Right ventricle myocardium inferior (tissue), 1 donor: ENCODE results near the gene CISD3. TPM values are rescaled to one million over a fixed set of nuclear protein-coding genes. Genes with fewer than 3 reads are reported as not detected.

Experiments used
- microRNA-seq: library from miRNA; unstranded; fragments of <30 nt; microRNA quantifications from one replicate; pipeline ENCODE4 v1.2.0, GENCODE V29; 2020
- total RNA-seq: library from RNA; stranded (reverse); fragmentation: NEBNext Ultra II Directional; extraction: Animal tissue kit (Norgen Biotek cat#: 25700); gene quantifications from one replicate; pipeline ENCODE4 v1.2.1, GENCODE V29; 2021
- donor health status: DM: no; HTN: yes; CAD: no; lungs with severe emphysema.

The CISD3 gene
- total RNA-seq, 1 donor from 2014 or later: 84.7 TPM

Small RNAs within 50 kb of the gene (microRNA-seq; reads per million reads assigned to microRNA genes)
- not detected for gene MIR4726
- not detected for gene MIR4734

Other genes starting within 250 kb of the CISD3 start
- gene SRCIN1, start 124.4 kb upstream of the CISD3 start, total RNA-seq: 1.4 TPM
- gene EPOP, start 55.4 kb upstream of the CISD3 start, total RNA-seq: 0.51 TPM
- 71.1 TPM for gene MLLT6, start 25.1 kb upstream of the CISD3 start, total RNA-seq
- 24.4 TPM for gene PCGF2, start 18.0 kb downstream of the CISD3 start, total RNA-seq
- gene PSMB3, start 22.4 kb downstream of the CISD3 start, total RNA-seq: 175 TPM
- 49.7 TPM for gene PIP4K2B, start 69.2 kb downstream of the CISD3 start, total RNA-seq
- 9.4 TPM for gene CWC25, start 95.0 kb downstream of the CISD3 start, total RNA-seq
- 897 TPM for gene RPL23, start 123.4 kb downstream of the CISD3 start, total RNA-seq
- gene LASP1, start 139.7 kb downstream of the CISD3 start, total RNA-seq: 38.5 TPM
- not detected for gene FBXO47, start 237.1 kb downstream of the CISD3 start, total RNA-seq